ENCODE data around the gene ATP10A.

DNA sequence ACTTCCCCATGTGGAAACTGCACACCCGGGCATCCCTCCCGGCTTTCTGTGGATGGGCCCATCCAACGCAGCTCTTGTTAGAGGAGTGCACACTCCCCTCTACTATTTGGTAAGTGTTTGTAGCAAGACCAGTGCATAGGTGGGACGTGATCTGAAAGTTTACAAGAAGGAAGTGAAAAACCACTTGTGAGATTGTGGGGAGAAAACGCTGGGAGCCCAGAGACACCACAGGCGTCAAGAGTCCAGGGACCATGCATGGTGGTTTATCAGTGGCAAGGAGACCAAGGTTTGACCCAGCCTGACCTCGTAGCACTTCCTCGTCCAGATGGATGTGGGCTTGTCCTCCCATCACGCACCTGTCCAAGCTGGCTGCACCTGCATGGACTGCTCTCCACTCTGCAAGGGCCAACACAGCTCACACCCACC is 51.6 kb downstream of the ATP10A start:
- no peak for TF ChIP-seq CTCF (IDR thresholded peaks at IDR 0.05; ENCODE audit: poor library complexity)
- TF ChIP-seq EZH2 (IDR thresholded peaks at IDR 0.05; ENCODE audit: borderline replicate concordance), result no peak
- TF ChIP-seq EZH2phosphoT487 (IDR thresholded peaks at IDR 0.05; ENCODE audit: low read depth, severe bottlenecking, unreplicated experiment), result no peak
